Heart left ventricle (tissue), 13 donors: Measurements from ENCODE around the gene KRT5.

Source experiments
- CTCF ChIP-seq, 12 donors: fragments of 200-600 bp; sonication (generic) in 4 of 12; IDR thresholded peaks; one replicate each; pipeline versions ENCODE4 v1.5.0 to v1.8.0; 2018 to 2022; ENCODE audit warnings: antibody characterized with exemption in 12 of 12, mild to moderate bottlenecking in 5 of 12
- POLR2A ChIP-seq, 2 donors: fragments of 450-650 bp; IDR thresholded peaks; one replicate each; pipeline ENCODE4 v1.6.1; 2017; ENCODE audit warnings: antibody characterized with exemption in 2 of 2, mild to moderate bottlenecking in 2 of 2, moderate library complexity in 2 of 2
- donor health status: ischemic (EF 13 %, LVEDD 7.1; RV severe dilation, severe dysfunction).
- donor health status: DM: no; HTN: yes; CAD: no.
- donor health status: DM: no; HTN: no; CAD: no.
- donor health status: ischemic (EF 25% LVEDD 6.9; RV normal size, moderate dysfunction).
- donor health status: ischemic (EF 25% LVEDD 5.7; RV mildly dilated, moderate dysfunction).
- donor health status: ischemic (EF 35%, LVEDD 5.7; RV mildly dilated, moderate dysfunction).
- donor health status: nonischemic (EF 11% LVEDD 7.7; RV severe dilation, severe dysfunction).
- donor health status: DM: yes; HTN: yes; CAD: no.
- donor health status: PGD.
- donor health status: ischemic (EF 29% LVEDD 5.4; RV normal size, mild dysfunction).
- donor health status: nonischemic (EF 23%, LVEDD 6.1; RV moderate dilation, normal function).

GRCh38 chr12:52533686-52534470 lies 13.7 kb upstream of the KRT5 start:
- no peak for TF ChIP-seq POLR2A (IDR thresholded peaks at IDR 0.05)
- TF ChIP-seq CTCF (IDR thresholded peaks at IDR 0.05), result no peak
